ENCODE measurements around the gene STAB2.

GRCh38 chr12:103785243-103786031 lies 198.4 kb downstream of the STAB2 start:
- TF ChIP-seq, protein P1, sequence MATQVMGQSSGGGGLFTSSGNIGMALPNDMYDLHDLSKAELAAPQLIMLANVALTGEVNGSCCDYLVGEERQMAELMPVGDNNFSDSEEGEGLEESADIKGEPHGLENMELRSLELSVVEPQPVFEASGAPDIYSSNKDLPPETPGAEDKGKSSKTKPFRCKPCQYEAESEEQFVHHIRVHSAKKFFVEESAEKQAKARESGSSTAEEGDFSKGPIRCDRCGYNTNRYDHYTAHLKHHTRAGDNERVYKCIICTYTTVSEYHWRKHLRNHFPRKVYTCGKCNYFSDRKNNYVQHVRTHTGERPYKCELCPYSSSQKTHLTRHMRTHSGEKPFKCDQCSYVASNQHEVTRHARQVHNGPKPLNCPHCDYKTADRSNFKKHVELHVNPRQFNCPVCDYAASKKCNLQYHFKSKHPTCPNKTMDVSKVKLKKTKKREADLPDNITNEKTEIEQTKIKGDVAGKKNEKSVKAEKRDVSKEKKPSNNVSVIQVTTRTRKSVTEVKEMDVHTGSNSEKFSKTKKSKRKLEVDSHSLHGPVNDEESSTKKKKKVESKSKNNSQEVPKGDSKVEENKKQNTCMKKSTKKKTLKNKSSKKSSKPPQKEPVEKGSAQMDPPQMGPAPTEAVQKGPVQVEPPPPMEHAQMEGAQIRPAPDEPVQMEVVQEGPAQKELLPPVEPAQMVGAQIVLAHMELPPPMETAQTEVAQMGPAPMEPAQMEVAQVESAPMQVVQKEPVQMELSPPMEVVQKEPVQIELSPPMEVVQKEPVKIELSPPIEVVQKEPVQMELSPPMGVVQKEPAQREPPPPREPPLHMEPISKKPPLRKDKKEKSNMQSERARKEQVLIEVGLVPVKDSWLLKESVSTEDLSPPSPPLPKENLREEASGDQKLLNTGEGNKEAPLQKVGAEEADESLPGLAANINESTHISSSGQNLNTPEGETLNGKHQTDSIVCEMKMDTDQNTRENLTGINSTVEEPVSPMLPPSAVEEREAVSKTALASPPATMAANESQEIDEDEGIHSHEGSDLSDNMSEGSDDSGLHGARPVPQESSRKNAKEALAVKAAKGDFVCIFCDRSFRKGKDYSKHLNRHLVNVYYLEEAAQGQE (IDR thresholded peaks at IDR 0.05; ENCODE audit: insufficient read depth in 1 of 2, low read depth in 2 of 2, low read length in 2 of 2), result no peak
- TF ChIP-seq POLR2AphosphoS5 (IDR thresholded peaks at IDR 0.05; ENCODE audit: low read depth, low read length) (no peak), FOXP2 (optimal IDR thresholded peaks at IDR 0.05; ENCODE audit: borderline replicate concordance, extremely low read depth, extremely low read length, insufficient read depth) (no peak), TAF1 (IDR thresholded peaks at IDR 0.05; ENCODE audit: borderline replicate concordance, insufficient read depth, low read length) (no peak)
